HG03025 (cell line): ENCODE data around the gene POLR2C.
"Not testable (repeated sequence)": the region's sequence is repeated elsewhere in the genome, so short reads cannot be mapped to it uniquely, and the experiment has no call there.

ENCODE experiments used
- ATAC-seq: cut with Tn5 transposase; IDR thresholded peaks from one replicate; pipeline ENCODE4 v1.9.1; 2021; ENCODE audit warnings: mild to moderate bottlenecking, moderate library complexity; ENCODE audit not compliant: unreplicated experiment, low FRiP score

Gene POLR2C

GRCh38 chr16:57462209-57462977 lies at the start of gene POLR2C:
Gene POLR2C (plus strand): TSS chr16:57462679. CDS start chr16:57462725, 46 bp downstream.
- peak; percentile 70 for ATAC-seq

DNA sequence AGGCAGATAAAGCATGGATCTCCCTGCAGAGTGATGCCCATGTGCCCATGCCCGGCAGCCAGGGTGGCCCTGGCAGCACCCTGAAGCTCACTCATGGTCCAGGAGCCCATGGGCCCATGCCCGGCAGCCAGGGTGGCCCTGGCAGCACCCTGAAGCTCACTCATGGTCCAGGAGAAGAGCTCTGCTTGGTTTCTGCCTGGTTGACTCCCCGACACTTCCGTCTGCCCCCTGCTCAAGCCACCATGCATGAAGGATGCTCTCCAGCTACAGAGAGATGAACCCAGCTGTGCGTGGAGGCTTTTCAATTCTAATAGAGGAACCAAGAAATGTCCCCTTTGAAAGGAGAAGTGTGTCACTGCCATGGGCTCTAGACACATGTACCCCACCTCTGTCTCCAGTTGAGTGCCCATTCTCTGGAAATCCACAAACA lies 49.2 kb upstream of the POLR2C start:
- peak; percentile 57 for ATAC-seq

GRCh38 chr16:57413733-57414132 lies 48.7 kb upstream of the POLR2C start:
- no peak for ATAC-seq

- no peak for ATAC-seq
Observed at GRCh38 chr16:57416084-57416483, 46.4 kb upstream of the POLR2C start.

DNA sequence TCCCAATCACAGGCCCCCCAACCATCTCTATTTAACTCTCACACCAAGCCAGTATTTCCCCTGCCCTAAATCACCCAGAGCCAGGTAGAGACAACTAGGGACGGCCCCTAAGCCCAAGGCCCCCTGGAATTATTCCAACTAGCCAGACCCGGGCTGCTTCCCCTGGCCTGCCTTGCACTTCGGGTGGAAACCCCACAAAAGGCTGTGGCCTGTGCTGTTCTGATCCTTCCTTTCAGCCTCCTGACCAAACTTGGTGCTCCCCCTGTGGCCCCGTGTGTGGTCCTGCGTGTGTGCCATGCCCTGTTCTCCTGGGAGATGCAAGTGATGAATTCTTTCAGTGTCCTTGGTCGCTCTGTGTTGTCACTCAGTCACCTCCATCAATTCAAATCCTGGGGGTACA lies 43.0 kb upstream of the POLR2C start:
- no peak for ATAC-seq

DNA sequence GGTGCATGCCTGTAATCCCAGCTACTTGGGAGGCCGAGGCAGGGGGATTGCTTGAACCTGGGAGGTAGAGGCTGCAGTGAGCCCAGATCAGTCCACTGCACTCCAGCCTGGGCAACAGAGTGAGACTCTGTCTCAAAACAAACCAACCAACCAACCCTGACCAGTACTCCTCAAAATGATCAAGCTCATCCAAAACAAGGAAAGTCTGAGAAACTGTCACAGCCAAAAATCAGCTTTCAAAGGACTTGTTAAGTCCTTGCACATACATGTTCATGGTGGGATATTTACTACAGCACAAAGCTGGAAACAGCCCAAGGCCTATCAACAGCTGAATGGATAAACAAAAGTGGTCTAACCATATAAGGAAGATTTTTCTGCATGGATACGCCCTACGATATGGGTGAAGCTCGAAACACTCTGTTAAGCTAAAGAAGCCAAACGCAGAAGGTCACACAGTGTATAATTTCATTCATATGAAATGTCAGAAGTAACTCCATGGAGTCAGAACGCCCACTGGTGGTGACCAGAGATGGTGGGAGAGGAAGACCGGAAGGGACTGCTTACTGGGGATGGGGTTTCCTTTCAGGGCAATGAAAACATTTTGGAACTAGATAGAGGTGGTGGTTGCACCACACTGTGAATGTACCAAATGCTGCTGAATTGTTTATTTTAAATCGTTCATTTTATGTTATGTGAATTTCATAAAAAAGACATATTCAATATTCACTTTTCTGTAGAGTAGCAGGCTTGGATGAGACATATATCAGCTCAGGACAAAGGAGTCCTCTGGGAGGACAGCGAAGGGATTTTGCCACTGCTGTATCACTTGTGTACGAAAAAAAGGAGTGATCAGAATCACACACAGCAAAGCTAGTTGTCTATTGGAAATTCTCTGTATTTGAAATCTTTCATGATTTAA lies 40.2 kb upstream of the POLR2C start:
- no peak for ATAC-seq

DNA sequence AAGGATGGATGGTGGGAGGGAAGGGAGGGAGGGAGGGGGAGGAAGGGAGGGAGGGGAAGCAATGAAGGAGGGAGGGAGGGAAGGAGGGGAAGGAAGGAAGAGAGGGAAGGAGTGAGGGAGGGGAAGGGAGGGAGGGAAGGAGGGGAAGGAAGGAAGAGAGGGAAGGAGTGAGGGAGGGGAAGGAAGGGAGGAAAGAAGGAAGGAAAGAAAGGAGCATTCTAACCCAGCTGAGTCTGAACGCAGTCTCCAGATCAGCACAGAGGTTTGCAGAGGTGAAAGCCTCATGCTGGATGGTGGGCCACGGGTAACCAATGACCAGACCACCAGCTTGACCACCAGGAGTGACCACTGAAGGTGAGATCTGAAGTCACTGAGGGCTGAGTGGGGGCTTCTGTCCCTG lies 39.3 kb upstream of the POLR2C start:
- no peak for ATAC-seq

DNA sequence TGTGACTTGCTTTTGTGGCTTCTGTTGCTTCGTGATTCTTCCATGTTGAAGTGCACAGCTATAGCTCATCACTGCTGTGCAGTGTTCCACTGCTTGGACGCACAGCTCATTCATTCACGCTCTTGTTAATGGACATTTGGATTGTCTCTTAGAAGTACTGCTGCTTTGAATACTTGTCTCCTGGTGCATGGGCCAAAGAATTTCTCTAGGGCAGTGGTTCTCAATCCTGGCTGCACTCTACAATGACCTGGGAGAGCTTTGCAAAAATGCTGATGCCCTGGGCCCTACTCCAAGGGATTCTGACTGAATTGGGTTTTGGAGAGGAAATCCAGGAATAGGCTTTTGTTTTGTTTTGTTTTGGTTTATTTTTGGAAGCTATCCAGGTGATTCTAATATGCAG lies 37.9 kb upstream of the POLR2C start:
- ATAC-seq, result no peak

DNA sequence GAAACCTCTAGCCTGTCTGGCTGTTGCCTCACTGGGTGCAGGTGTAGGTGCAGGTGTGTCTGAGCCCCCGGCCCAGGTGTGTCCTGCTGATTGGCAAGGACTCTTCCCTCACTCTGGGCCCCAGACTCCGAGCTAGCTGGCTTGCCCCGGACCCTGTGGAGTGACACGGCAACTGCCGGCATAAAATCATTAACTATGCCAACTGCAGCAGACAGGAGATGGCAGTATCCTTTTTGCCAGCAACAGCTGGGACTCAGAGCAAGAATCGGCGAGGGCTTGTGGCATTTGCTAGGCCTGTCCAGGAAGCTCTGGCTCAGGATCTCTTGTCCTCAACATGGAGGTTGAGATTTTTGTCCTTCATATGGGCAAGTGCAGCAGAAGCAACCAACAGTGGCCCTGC lies 36.1 kb upstream of the POLR2C start:
- no peak for ATAC-seq

GRCh38 chr16:57427307-57427706 lies 35.2 kb upstream of the POLR2C start:
- ATAC-seq, result no peak

- ATAC-seq, result no peak
Observed at GRCh38 chr16:57427824-57428223, 34.7 kb upstream of the POLR2C start.

DNA sequence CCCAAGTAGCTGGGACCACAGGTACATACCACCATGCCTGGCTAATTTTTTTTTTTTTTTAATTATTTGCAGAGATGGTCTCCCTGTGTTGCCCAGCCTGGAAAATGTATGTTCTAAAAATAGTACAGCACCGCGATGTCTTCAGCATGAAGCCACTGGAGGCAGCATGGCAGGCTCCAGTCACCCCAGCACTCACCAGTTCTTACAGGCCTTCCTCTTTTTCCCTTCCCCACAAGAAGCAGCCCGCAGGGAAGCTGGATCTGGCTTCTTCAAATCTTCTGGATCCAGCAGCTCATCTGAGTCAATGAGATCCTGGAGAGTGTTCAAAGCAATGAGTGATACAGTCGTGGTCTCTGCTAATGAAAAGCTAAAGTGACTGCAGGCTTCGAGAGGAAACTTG lies 31.5 kb upstream of the POLR2C start:
- no peak for ATAC-seq

GRCh38 chr16:57432505-57432904 lies 30.0 kb upstream of the POLR2C start:
- no peak for ATAC-seq

- no peak for ATAC-seq
Observed at GRCh38 chr16:57432989-57433388, 29.5 kb upstream of the POLR2C start.

DNA sequence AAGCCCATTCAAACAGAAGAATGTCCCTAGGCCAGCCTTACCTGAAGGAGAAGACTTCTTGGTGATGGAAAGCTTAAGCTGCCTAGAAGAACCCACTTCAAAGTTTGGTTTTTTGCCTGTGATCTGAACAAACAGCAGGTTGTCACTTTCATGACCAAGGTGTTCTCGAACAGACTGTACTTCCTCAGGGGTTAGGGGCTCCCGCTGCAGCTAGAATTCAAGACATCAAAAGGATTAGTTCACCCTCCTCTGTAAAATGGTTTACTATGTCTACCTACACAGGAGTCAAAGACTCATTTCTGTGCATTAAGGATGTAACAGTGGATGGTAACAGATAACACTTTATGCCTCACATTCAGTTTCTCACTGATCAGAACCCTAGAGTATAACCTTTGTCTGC lies 28.5 kb upstream of the POLR2C start:
- no peak for ATAC-seq

GRCh38 chr16:57435838-57436237 lies 26.6 kb upstream of the POLR2C start:
- no peak for ATAC-seq

GRCh38 chr16:57439947-57440346 lies 22.5 kb upstream of the POLR2C start:
- ATAC-seq, result not testable (repeated sequence)

DNA sequence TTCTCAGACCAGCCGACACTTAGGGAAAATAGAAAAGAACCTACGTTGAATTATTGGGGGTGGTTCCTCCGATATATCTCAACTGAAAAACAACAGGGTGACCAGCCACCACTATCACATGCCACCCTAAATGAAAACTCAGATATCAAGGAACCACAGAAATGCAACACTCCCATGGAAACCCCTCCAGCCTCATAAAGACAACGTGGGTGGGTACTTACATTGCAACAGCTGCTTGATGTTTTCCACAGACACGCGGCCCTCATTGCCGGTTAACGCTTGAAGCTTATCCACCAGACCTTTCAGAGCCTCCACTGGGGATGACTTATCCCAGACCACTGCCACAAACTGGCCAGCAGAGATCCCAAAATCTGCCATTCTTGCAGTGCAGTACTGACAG lies 21.9 kb upstream of the POLR2C start:
- ATAC-seq, result not testable (repeated sequence)

GRCh38 chr16:57444711-57445110 lies 17.8 kb upstream of the POLR2C start:
- no peak for ATAC-seq

- no peak for ATAC-seq
Observed at GRCh38 chr16:57445510-57445909, 17.0 kb upstream of the POLR2C start.

DNA sequence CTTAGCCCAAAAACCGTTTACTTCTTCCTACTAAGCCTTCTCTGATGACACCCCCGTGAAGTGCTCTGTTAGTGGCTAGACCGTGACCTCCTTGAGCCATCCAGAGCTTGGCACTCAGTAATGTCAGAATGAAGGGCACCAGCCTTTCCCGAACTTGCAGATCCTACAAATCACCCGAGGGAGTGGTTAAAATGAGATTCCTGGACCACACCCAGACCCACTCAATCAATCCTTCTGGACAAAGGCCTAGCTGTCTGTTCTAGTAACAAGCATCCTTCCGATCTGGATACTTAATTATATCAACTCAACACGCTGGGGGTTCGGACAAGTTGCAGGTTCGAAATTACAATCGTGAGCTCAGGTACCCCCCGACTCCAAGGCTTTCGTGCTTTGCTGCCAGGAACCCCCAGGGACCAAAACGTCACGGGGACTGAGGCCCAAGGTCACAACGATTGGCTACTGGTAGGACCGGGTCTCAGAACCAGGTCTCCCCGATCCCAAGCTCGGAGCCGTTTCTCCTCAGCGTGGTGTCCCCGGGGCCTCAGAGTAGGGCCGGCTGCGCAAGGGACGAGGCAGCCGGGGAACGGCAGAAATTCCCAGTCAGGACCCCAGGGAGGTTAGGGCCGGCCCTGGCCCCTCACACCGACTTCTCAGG lies 15.8 kb upstream of the POLR2C start:
- peak; percentile 40 for ATAC-seq
